HG03196 (cell line): ENCODE results near the gene PBX2.
"Not testable (repeated sequence)": the region's sequence is repeated elsewhere in the genome, so short reads cannot be mapped to it uniquely, and the experiment has no call there.

ENCODE experiments used
- ATAC-seq: cut with Tn5 transposase; IDR thresholded peaks from one replicate; pipeline ENCODE4 v1.9.1; 2021; ENCODE audit not compliant: unreplicated experiment

PBX2 gene, protein sequence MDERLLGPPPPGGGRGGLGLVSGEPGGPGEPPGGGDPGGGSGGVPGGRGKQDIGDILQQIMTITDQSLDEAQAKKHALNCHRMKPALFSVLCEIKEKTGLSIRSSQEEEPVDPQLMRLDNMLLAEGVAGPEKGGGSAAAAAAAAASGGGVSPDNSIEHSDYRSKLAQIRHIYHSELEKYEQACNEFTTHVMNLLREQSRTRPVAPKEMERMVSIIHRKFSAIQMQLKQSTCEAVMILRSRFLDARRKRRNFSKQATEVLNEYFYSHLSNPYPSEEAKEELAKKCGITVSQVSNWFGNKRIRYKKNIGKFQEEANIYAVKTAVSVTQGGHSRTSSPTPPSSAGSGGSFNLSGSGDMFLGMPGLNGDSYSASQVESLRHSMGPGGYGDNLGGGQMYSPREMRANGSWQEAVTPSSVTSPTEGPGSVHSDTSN

DNA sequence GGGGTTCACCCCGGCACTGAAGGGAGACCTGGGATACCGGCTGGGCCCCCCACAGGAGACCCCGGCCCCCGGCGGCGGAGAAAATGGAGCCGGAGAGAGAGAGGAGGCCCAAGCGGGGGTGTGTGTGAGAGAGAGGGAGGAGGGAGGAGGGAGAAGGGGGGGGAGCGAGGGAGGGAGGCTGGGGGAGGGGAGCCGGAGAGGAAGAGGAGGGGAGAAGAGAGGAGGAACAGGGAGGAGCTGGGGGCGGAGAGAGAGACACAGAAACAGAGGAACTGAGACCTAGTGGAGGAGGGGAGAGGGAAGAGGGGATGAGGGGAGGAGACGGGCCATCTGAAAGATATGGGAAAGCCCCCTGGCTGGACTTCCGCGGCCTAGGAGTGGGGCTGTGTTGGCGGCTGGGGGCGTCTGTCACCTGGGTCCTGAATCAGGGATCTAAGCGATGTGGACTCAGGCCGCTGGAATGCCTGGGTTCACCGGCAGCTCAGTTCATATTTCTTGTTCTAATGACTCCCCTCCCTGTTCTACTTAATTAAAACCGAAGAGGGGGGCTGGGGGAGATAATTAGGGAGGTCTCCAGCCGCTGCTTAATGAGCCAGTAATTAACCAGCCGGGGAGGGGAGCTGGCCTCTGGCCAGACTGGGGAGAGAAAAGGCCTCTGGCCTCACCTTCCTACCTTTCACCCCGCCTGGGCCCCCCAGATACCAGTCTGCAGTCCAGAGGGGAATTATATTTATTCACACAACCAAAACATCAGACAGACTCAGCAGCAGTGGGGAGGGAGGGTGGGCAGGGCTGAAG lies at the start of gene PBX2:
TSS of gene PBX2 (minus strand) at position 149 of the 798 bp plus-strand sequence. CDS start 287 bp downstream, outside the sequence.
- peak; percentile 50 for ATAC-seq

GRCh38 chr6:32239462-32239861 lies 49.5 kb upstream of the PBX2 start:
- ATAC-seq, result no peak

- no peak for ATAC-seq
Measured at GRCh38 chr6:32234934-32235333, 44.9 kb upstream of the PBX2 start.

GRCh38 chr6:32226434-32226833 lies 36.4 kb upstream of the PBX2 start:
- ATAC-seq, result no peak

DNA sequence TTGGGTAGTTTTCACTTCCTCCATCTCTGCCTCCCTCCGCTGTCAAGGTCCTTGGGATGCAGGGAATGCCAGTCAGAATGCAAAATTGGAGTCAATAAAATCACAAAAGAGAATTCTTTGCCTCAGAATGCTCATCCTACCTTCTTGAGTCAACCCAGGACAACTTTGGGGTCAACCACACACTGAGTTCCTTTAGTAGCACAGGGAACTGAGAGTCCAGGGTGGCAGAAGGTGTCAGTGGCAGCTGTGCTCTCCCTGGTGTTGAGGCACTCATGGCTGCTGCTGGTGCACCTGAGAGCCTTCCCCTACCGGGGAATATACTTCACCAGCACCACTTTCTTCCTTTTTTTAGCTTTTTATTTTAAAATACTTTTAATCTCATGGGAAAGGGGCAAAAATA lies 34.7 kb upstream of the PBX2 start:
- ATAC-seq, result no peak

DNA sequence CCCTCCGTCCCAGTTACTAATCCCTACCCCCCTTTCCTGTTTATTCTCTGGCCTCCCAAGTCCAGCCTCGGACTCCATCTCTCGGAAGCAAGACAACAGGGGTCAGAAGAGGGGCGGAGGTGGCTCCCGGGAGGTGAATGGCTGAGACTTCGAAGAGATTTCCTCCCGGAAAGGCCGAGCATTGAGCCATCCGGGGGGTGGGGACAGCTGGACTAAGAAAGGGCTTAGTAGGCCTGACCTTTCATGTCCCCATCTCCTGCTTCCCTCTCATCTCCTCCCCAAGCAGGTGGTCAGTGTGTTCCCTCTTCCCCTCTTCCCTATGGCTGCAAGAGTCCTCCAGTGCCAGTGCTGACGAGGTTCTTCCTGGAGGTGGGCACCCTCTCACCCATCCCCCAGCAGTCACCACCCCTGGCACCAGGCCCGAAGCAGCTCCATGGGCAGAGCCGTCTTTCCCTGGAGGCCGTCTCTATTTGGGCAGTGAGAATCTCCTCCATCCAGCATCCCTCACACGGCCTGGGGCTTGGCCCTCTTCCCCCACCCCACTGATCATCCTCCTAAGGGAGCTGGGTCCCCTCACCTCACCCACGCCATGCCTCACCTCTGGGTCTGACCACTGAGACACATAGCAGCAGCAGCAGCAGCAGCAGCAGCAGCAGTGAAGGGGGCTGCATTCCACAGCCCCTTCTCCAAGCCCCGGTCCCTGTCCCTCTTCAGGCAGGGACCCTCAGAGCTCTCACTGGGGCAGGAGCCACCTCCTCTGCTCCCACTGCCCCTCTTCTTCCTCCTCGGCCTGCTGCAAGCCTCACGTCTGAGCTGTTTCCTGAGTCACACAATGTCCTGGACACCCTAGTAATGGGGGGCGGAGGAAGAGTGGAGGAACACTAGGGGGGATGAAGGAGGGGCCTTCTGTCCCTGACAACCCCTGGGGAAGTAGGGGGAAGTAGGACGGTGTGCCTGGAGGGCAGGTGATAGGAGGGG lies 33.5 kb upstream of the PBX2 start, which contains the start of gene NOTCH4:
TSS of gene NOTCH4 (minus strand) at position 810 of the 978 bp plus-strand sequence. CDS start at position 671, 139 bp downstream.
- no peak for ATAC-seq

- ATAC-seq, result no peak
Measured at GRCh38 chr6:32222333-32223230, 32.6 kb upstream of the PBX2 start.

- no peak for ATAC-seq
Measured at GRCh38 chr6:32220021-32220420, 30.0 kb upstream of the PBX2 start.

DNA sequence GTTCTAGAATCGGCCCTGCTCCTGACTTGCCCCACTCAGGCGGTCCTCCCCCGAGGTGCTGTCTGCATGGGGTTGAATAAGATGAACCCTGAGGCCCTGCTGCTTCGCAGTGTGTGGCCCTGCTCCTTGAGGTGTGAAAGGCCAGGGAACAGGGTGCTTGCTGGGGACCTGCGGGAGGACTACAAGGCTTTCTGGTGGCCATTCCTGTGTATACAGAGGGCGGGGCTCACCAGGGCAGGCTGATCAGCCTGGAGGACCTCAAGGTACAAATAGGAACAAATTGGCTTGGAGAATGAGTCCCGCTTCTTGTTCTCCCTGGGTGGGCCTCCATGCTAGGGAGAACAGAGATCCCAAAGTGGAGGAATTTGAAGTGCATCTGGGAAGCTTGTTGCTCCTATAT lies 28.2 kb upstream of the PBX2 start:
- no peak for ATAC-seq

DNA sequence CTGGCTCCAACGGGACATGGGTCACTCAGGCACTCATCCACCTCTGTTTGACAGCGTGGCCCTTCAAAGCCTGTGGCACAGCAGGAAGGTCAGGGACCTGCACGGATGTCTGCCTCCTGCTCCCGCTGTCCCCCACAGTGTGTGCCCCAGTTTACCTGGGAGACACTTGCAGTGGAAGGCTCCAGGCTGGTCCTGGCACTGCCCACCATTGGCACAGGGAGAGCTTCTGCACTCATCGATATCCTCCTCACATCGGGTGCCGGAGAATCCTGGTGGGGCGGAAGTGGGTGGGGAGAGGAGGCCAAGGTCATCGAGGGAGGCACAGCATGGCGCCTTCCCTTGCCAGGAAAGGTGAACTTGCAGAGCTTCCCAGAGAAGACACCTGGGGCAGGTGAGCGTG lies 27.0 kb upstream of the PBX2 start:
- ATAC-seq, result no peak

DNA sequence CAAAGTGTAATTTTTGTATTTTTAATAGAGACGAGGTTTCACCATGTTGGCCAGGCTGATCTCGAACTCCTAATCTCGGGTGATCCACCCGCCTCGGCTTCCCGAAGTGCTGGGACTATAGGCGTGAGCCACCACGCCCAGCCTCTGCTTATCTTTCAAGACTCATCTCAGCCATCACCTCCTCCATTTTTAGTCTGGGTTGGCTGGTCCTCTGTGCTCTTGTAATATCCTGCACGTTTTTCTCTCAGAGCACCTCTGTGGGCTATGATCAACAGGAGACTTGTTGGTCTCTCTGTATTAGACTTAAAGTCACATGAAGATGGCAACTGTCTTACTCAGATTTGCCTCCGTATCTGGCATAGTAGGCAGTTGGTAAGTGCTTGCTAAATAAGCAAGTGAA lies 26.3 kb upstream of the PBX2 start:
- no peak for ATAC-seq

GRCh38 chr6:32215617-32216016 lies 25.6 kb upstream of the PBX2 start:
- no peak for ATAC-seq

DNA sequence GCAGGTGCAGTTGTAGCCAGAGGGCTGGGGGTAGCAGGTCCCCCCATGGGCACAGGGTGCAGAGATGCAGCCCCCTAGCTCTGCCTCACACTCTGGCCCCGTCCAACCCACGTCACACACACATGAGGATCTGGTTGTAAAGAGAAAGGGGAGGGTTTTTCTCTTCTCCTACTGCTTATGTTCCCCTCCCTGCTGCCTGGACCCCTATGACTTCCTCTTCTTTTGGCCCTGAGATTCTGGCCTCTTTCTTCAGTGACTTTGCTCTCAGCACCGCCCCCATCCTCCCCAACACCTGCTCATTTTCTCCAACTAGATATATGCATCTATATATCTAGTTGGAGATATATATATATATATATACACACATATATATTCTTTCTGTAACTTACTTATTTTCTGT lies 24.1 kb upstream of the PBX2 start:
- ATAC-seq, result no peak

- ATAC-seq, result no peak
Measured at GRCh38 chr6:32213649-32214048, 23.6 kb upstream of the PBX2 start.

DNA sequence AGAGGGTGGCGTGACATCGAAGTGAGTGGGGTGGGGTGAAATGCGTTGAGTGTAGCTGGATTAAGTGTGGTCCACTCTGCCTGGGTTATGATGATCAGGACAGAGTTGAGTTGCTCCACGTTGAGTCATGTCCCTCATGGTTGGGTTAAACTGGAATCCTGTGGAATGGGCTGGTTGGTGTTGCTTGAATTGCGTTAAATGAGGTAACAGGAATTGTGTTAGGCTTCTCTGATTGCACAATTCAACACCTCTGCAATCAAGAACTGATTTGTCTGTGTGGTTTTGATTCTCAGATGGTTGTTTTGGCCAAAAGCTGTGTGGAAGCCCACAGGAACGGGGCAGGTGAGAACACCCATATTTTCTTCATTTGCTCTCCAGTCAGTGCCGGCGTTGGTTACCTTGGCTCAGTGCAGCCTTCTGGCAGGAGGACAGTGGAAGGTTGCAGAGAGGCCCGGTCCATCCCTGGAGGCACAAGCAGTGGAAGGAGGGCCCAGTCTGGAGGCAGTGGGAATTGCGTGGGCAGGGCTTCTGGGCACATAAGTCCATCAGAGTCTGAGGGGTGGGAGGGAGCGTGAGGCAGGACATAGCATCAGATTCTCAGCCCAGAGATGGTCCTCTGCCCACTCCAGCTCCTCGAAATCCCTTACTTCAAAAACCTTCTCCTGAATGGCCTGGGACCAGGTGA lies 22.2 kb upstream of the PBX2 start:
- ATAC-seq, result no peak

DNA sequence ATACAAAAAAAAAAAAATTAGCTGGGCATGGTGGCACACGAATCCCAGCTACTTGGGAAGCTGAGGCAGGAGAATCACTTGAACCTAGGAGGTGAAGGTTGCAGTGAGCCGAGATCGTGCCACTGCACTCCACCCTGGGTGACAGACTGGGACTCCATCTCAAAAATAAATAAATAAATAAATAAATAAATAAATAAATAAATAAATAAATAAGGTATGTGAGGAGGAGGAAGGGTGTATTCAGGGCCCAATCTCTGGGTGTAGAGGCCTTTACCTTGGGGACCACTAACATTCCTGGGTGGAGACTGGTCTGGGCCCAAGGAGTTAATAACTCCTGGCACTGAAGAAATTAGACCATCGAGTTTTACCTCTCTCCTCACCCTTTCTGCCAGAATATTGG lies 21.4 kb upstream of the PBX2 start:
- ATAC-seq, result not testable (repeated sequence)

GRCh38 chr6:32210191-32210601 lies 20.2 kb upstream of the PBX2 start:
- ATAC-seq, result no peak

- ATAC-seq, result no peak
Measured at GRCh38 chr6:32208996-32209395, 19.0 kb upstream of the PBX2 start.

DNA sequence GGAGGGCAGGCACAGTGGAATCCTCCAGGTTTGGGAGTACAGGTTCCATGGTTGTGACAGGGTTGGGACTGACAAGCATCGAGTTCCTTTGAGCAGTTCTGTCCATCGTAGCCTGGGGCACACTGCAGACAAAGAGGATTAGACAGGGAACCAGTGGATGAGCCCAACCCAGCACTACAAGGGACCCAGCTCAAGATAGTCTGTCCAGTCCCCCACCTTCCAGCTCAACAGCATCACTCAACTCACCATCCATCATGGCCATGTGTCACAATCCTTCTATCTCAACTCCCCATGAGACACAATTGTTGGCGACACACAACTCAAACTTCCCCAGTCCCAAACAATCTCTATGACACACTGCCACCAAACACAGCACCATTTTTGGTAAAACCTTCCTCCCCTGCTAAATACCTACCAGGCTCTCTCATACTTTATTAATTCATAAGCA lies 14.3 kb upstream of the PBX2 start:
- no peak for ATAC-seq
